HG02943 (cell line): Measurements from ENCODE around the gene GPC5.
"Not testable (repeated sequence)": the region's sequence is repeated elsewhere in the genome, so short reads cannot be mapped to it uniquely, and the experiment has no call there.

ENCODE experiments used
- ATAC-seq: cut with Tn5 transposase; IDR thresholded peaks from one replicate; pipeline ENCODE4 v1.9.1; 2021; ENCODE audit warnings: mild to moderate bottlenecking, low read depth, moderate library complexity; ENCODE audit not compliant: unreplicated experiment

Gene GPC5

GRCh38 chr13:91639330-91639729, 240.9 kb downstream of the GPC5 start:
- ATAC-seq, result no peak

GRCh38 chr13:91643394-91643793, 245.0 kb downstream of the GPC5 start:
- no peak for ATAC-seq

- no peak for ATAC-seq
These were observed 246.4 kb downstream of the GPC5 start for GRCh38 chr13:91644806-91645205.

GRCh38 chr13:91647361-91647990, 249.1 kb downstream of the GPC5 start:
- ATAC-seq, result no peak

GRCh38 chr13:91648012-91648411, 249.6 kb downstream of the GPC5 start:
- no peak for ATAC-seq

GRCh38 chr13:91649456-91649855, 251.0 kb downstream of the GPC5 start:
- ATAC-seq, result no peak

GRCh38 chr13:91652404-91653301, 254.2 kb downstream of the GPC5 start:
- no peak for ATAC-seq

- no peak for ATAC-seq
These were observed 257.3 kb downstream of the GPC5 start for GRCh38 chr13:91655731-91656130.

- no peak for ATAC-seq
These were observed 258.9 kb downstream of the GPC5 start for GRCh38 chr13:91657283-91657682.

GRCh38 chr13:91659256-91660075, 261.0 kb downstream of the GPC5 start:
- ATAC-seq, result no peak

GRCh38 chr13:91660076-91660415, 261.6 kb downstream of the GPC5 start:
- ATAC-seq, result no peak

GRCh38 chr13:91661692-91662490, 263.5 kb downstream of the GPC5 start:
- ATAC-seq, result peak; percentile 51

GRCh38 chr13:91664039-91664438, 265.6 kb downstream of the GPC5 start:
- ATAC-seq, result no peak

GRCh38 chr13:91667486-91667885, 269.1 kb downstream of the GPC5 start:
- ATAC-seq, result no peak

GRCh38 chr13:91668866-91669495, 270.6 kb downstream of the GPC5 start:
- no peak for ATAC-seq

GRCh38 chr13:91674347-91674746, 275.9 kb downstream of the GPC5 start:
- ATAC-seq, result not testable (repeated sequence)

GRCh38 chr13:91684746-91685145, 286.3 kb downstream of the GPC5 start:
- ATAC-seq, result no peak

GRCh38 chr13:91690944-91691343, 292.5 kb downstream of the GPC5 start:
- no peak for ATAC-seq

- ATAC-seq, result no peak
These were observed 295.0 kb downstream of the GPC5 start for GRCh38 chr13:91693466-91693865.

GRCh38 chr13:91698308-91698707, 299.9 kb downstream of the GPC5 start:
- ATAC-seq, result no peak
